CD4-positive, alpha-beta T cell (primary cell): Measurements from ENCODE around the gene OPN1MW3. TPM values are rescaled to one million over a fixed set of nuclear protein-coding genes. Genes with fewer than 3 reads are reported as not detected.
"Not testable (repeated sequence)": the region's sequence is repeated elsewhere in the genome, so short reads cannot be mapped to it uniquely, and the experiment has no call there.

Experiments used
- ATAC-seq: fragments of 200-7000 bp; cut with Tn5 transposase; one replicate; pipeline ENCODE4 v1.10.0; 2022; ENCODE audit warnings: mild to moderate bottlenecking; ENCODE audit not compliant: poor library complexity
- CTCF ChIA-PET: fragments of 350-600 bp; sonication (Branson Sonifier 250); formaldehyde crosslinking; loops from one replicate; lab custom pipeline; 2021; ENCODE audit warnings: antibody characterized with exemption, inconsistent platforms; lab: Charles Lee
- POLR2A ChIA-PET: fragments of 350-600 bp; sonication (Branson Sonifier 250); formaldehyde crosslinking; loops from one replicate; lab custom pipeline; 2021; ENCODE audit warnings: antibody characterized with exemption, inconsistent platforms; lab: Charles Lee
- DNase-seq, 14 experiments: peaks; one replicate each; pipeline ENCODE4 v3.0.0-alpha.2; 2013 to 2020; ENCODE audit warnings: mixed read lengths in 2 of 14
- H3K27ac ChIP-seq, 2 donors: one replicate each; pipeline versions ENCODE4 v1.5.1 to v1.7.0; 2013; ENCODE audit warnings: low read length in 2 of 2, low read depth in 1 of 2, mild to moderate bottlenecking in 1 of 2
- H3K27me3 ChIP-seq, 2 experiments: 1 replicate in 1 of 2; 2 replicates in 1 of 2; pipeline versions ENCODE4 v1.6.1 to v1.7.0; 2013; ENCODE audit warnings: low read length in 2 of 2, control low read depth in 1 of 2, mild to moderate bottlenecking in 1 of 2, moderate library complexity in 1 of 2; ENCODE audit not compliant: insufficient read depth in 2 of 2, control insufficient read depth in 1 of 2
- H3K36me3 ChIP-seq: one replicate; pipeline ENCODE4 v1.6.1; 2013; ENCODE audit warnings: low read length, control low read depth; ENCODE audit not compliant: insufficient read depth
- H3K4me1 ChIP-seq: one replicate; pipeline ENCODE4 v1.6.1; 2013; ENCODE audit warnings: low read length, control low read depth; ENCODE audit not compliant: insufficient read depth
- H3K4me3 ChIP-seq: one replicate; pipeline ENCODE4 v1.5.1; 2013; ENCODE audit warnings: mild to moderate bottlenecking, low read length, moderate library complexity
- H3K9me3 ChIP-seq, 2 experiments: 1 replicate in 1 of 2; 2 replicates in 1 of 2; pipeline versions ENCODE4 v1.6.1 to v1.7.0; 2013; ENCODE audit warnings: low read length in 2 of 2, mild to moderate bottlenecking in 2 of 2, control low read depth in 1 of 2, moderate library complexity in 1 of 2; ENCODE audit not compliant: control insufficient read depth in 1 of 2, insufficient read depth in 1 of 2
- H3K27ac Mint-ChIP-seq: one replicate; pipeline ENCODE4 v1.8.0; 2020; ENCODE audit warnings: mixed read lengths
- H3K27me3 Mint-ChIP-seq: one replicate; pipeline ENCODE4 v1.8.0; 2021; ENCODE audit warnings: mixed read lengths
- H3K36me3 Mint-ChIP-seq: one replicate; pipeline ENCODE4 v1.8.0; 2021; ENCODE audit warnings: low read depth, mixed read lengths
- H3K4me1 Mint-ChIP-seq: one replicate; pipeline ENCODE4 v1.8.0; 2021; ENCODE audit warnings: low read depth, mixed read lengths
- H3K4me3 Mint-ChIP-seq: one replicate; pipeline ENCODE4 v1.8.0; 2020; ENCODE audit warnings: mild to moderate bottlenecking, mixed read lengths
- H3K9me3 Mint-ChIP-seq: one replicate; pipeline ENCODE4 v1.8.0; 2020; ENCODE audit warnings: mixed read lengths
- intact Hi-C, 2 experiments: fragments of 100-400 bp; cut with DNase I in 1 of 2; cut with micrococcal nuclease in 1 of 2; formaldehyde crosslinking; loops; one replicate each; pipeline versions ENCODE4 v1.15.1 to v1.9.0; 2023 to 2025; cut with DNase I, micrococcal nuclease
- total RNA-seq, 174 experiments: library from RNA in 2 of 174; stranded (reverse) in 2 of 174; gene quantifications; one replicate each; pipeline ENCODE4 v1.2.3 and lab custom pipeline; 2021 to 2026

The OPN1MW3 gene
- total RNA-seq, 2 experiments from 2014 or later: not detected

GRCh38 chrX:154263072-154263471 lies 5.7 kb downstream of the OPN1MW3 start:
- H3K4me3 Mint-ChIP-seq, H3K27ac ChIP-seq, H3K4me3 ChIP-seq, H3K27ac Mint-ChIP-seq, H3K4me1 ChIP-seq, DNase-seq, CTCF ChIA-PET, POLR2A ChIA-PET, H3K27me3 Mint-ChIP-seq, H3K36me3 ChIP-seq, intact Hi-C loops, H3K9me3 ChIP-seq, H3K4me1 Mint-ChIP-seq, H3K9me3 Mint-ChIP-seq, H3K36me3 Mint-ChIP-seq, H3K27me3 ChIP-seq, ATAC-seq: not testable (repeated sequence)

- intact Hi-C loops, H3K4me1 Mint-ChIP-seq, CTCF ChIA-PET: not testable (repeated sequence)
These were observed 11.9 kb downstream of the OPN1MW3 start for GRCh38 chrX:154269245-154269644.

GRCh38 chrX:154284489-154285338 lies 27.3 kb downstream of the OPN1MW3 start:
- ATAC-seq: peak; percentile 94
- H3K4me1 Mint-ChIP-seq, intact Hi-C loops, DNase-seq, H3K9me3 ChIP-seq, POLR2A ChIA-PET, H3K36me3 Mint-ChIP-seq, H3K4me3 ChIP-seq, H3K9me3 Mint-ChIP-seq, H3K27ac ChIP-seq, H3K4me3 Mint-ChIP-seq, H3K27ac Mint-ChIP-seq, H3K4me1 ChIP-seq, H3K36me3 ChIP-seq, CTCF ChIA-PET, H3K27me3 Mint-ChIP-seq, H3K27me3 ChIP-seq: not testable (repeated sequence)

More at GRCh38 chrX:154269245-154269644, 11.9 kb downstream of the OPN1MW3 start:
- H3K4me1 ChIP-seq, H3K27me3 ChIP-seq, H3K36me3 Mint-ChIP-seq, H3K9me3 Mint-ChIP-seq, H3K27ac ChIP-seq, H3K36me3 ChIP-seq, H3K4me3 Mint-ChIP-seq, H3K27ac Mint-ChIP-seq, H3K4me3 ChIP-seq, DNase-seq, POLR2A ChIA-PET, H3K9me3 ChIP-seq, H3K27me3 Mint-ChIP-seq, ATAC-seq: not testable (repeated sequence)

DNA sequence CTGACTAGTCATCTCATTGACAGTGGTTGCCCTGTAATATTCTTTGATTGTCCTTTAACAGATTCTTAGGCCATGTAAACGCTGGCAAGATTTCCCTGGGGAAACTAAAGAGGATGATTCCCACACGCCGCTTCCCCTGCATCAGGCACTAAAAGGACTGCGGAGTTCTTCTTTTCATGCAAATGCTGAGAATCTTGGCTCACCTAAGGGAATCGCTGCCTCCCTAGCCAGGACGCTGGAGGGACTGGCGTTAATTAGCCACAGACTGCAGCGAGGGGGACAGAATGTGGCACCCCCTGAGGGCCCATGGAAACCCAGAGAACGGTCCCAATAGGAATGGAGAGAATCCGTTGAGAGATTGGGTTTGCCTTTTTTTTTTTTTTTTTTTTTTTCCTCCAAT lies 29.0 kb downstream of the OPN1MW3 start:
- H3K4me1 Mint-ChIP-seq, H3K27me3 ChIP-seq, H3K36me3 Mint-ChIP-seq, POLR2A ChIA-PET, H3K9me3 ChIP-seq, H3K36me3 ChIP-seq, H3K4me3 ChIP-seq, ATAC-seq, intact Hi-C loops, H3K27ac ChIP-seq, CTCF ChIA-PET, H3K4me3 Mint-ChIP-seq, DNase-seq, H3K4me1 ChIP-seq, H3K27me3 Mint-ChIP-seq, H3K9me3 Mint-ChIP-seq, H3K27ac Mint-ChIP-seq: not testable (repeated sequence)
